GM13976 (cell line): ENCODE measurements around the gene NR2E3.
A peak's percentile ranks its signal among the peaks of the same experiment; 100 is the strongest.

ENCODE experiments used
- DNase-seq: peaks from one replicate; pipeline ENCODE4 v3.0.0; 2012; ENCODE audit warnings: low spot score
- in situ Hi-C: fragments of 300-500 bp; cut with MboI; formaldehyde crosslinking; loops from one replicate; pipeline ENCODE4 v1.12.0; 2022; ENCODE audit warnings: low sequenced_read_pairs, mixed read lengths, inconsistent platforms; ENCODE audit not compliant: unreplicated experiment
- TF ChIP-seq, protein P1 (sequence below): IDR thresholded peaks from 2 replicates; pipeline ENCODE4 v1.5.1; 2012; ENCODE audit warnings: borderline replicate concordance, mild to moderate bottlenecking; ENCODE audit not compliant: insufficient read depth; ENCODE audit errors: extremely low read depth, missing control alignments, control extremely low read depth

Gene NR2E3

DNA sequence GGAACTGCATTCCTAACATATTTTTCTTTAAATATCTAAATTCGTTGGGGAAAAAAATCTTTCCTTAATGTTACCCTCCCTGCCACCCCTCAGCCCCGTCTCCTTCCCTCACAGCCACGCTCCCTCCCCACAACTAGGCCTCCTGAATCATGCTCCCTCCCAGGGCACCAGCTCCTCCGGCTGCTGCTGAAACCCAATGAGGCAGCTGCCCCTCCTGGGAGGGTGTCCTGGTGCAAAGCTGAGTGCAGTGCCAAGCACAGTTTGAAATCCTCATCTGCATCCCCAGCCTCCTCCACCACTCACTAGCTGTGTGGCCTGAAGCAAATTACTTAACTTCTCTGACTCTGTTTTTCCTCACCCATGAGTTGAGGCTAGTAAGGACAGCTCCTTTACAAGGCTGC, 2.7 kb upstream of the NR2E3 start:
- TF ChIP-seq, protein P1, sequence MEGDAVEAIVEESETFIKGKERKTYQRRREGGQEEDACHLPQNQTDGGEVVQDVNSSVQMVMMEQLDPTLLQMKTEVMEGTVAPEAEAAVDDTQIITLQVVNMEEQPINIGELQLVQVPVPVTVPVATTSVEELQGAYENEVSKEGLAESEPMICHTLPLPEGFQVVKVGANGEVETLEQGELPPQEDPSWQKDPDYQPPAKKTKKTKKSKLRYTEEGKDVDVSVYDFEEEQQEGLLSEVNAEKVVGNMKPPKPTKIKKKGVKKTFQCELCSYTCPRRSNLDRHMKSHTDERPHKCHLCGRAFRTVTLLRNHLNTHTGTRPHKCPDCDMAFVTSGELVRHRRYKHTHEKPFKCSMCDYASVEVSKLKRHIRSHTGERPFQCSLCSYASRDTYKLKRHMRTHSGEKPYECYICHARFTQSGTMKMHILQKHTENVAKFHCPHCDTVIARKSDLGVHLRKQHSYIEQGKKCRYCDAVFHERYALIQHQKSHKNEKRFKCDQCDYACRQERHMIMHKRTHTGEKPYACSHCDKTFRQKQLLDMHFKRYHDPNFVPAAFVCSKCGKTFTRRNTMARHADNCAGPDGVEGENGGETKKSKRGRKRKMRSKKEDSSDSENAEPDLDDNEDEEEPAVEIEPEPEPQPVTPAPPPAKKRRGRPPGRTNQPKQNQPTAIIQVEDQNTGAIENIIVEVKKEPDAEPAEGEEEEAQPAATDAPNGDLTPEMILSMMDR = no peak
- no peak for DNase-seq
- in situ Hi-C loops = loop anchor here (5.0 kb wide), 1 partner anchor 350 kb away; no protein-coding TSS in a partner anchor

DNA sequence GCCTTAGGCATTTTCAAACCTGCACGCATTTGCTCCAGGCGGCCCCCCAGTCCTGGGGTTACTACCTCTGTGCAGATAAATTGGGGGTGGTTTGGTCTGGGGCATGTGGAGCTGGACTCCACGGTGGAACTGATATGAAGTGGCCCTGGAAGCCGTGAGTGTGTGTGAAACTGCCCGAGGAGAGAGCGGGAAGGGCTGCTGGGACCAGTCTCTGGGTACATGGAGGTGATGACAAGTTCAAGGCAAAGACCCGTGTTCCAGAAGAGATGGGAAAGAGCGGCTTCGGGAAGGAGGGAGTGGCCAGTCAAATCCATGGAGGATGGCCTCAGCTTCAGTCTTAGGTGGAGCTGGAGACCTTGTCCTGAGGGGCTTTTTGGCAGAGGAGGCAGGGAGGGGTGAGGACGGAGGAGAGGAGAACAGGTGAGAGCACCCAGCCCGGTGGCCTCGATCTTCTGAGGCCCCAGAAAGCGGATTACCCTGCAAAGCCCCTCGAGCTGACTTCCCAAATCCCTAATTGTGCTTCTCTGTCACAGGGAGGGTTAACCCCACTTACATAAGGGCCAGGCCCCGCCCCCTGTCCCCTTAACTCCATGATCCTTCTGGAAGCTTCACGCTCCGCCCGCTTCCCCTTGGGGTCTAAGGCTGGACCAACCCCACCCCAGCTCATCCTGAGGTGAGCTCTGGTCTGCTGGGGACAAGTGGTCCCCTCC, 1.9 kb upstream of the NR2E3 start:
- DNase-seq = no peak
- in situ Hi-C loops = loop anchor here (5.0 kb wide), 1 partner anchor 349 kb away; no protein-coding TSS in a partner anchor
- TF ChIP-seq, protein P1 = no peak

DNA sequence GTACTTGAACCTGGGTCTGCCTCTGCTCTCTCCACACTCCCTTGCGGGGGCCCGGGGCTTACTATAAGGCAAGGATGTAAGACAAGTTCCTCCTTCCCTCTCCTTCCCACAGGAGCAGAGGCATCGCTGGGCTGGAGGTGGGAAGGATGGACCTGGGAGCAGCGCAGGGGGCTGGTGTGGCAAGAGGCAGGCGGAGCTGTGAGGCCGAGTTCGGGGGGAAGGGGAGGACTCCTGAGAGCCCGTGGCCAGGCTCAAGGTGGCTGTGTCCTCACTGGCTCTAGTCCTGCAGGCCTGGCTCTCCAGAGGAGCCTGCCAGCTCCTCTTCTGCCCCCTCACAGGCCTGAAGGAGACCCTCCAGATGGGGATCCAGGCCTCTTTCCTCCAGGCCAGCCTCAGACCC, 1.0 kb upstream of the NR2E3 start:
- in situ Hi-C loops = loop anchor here (5.0 kb wide), 1 partner anchor 348 kb away; no protein-coding TSS in a partner anchor
- DNase-seq = peak; percentile 18

GRCh38 chr15:71811036-71811736, 832 bp downstream of the NR2E3 start:
- in situ Hi-C loops = no loop called here
- TF ChIP-seq, protein P1 = no peak
- DNase-seq = peak; percentile 31

More for the DNA sequence above, 1.0 kb upstream of the NR2E3 start:
- TF ChIP-seq, protein P1 = no peak

DNA sequence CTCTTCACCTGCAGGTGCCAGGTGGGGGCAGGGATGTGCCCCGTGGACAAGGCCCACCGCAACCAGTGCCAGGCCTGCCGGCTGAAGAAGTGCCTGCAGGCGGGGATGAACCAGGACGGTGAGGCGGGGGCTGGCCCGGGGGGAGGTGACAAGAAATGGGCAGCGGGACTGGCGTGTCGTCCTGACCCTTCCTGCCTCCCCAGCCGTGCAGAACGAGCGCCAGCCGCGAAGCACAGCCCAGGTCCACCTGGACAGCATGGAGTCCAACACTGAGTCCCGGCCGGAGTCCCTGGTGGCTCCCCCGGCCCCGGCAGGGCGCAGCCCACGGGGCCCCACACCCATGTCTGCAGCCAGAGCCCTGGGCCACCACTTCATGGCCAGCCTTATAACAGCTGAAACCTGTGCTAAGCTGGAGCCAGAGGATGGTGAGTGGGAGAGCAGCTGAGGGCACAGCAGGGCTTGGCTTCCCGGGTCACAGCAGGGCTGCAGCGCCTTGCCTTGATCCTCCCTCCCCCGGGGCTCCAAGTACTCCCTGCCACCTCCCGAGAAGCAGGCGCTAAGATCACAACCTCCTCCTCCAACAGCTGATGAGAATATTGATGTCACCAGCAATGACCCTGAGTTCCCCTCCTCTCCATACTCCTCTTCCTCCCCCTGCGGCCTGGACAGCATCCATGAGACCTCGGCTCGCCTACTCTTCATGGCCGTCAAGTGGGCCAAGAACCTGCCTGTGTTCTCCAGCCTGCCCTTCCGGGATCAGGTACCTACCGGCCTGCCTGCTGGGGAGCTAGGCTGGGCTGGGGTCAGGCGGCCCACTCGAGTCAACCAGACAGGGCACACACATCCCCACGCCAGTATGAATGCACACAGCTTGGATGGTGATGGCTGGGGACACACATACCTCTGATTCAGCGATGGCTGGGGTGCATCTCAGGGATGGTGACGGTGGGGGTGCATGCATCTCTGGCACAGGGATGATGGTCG, 1.7 kb downstream of the NR2E3 start:
- in situ Hi-C loops = no loop called here
- TF ChIP-seq, protein P1 = no peak
- DNase-seq = peak; percentile 24
